Measurements from ENCODE around the gene ST3GAL3.

DNA sequence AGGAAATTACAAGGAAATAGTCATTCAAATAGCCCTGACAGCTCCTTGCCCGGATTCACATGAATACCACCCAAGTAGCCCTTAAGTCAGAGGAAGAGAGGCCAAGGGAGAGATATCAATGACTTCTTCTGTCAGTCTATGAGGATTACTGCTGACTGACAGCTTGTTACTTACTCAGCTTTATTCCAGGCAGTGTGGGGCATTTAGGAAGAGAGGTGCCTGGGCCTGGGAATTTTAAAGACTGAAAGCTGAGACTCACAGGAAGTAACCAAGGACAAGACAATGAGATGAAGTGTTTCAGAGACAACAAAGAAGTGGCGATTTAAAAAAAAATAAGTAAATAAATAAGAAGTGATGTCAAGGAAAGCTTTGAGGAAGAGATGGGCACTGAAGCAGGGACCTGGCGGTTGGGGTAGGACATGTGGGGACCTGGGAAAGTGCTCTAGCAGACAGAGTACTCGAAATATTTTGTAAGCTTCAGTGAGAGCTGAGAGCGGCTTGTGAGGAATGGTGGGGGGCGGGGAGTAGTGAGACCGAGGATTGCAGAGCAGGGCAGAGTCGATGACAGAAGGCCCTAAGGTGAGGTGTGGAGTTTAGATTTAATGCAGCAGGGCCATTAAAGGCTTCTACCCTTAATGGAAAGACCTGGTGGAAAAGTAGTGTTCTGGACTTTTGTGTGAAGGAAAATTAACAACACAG, 58.9 kb downstream of the ST3GAL3 start:
- TF ChIP-seq, protein P1, sequence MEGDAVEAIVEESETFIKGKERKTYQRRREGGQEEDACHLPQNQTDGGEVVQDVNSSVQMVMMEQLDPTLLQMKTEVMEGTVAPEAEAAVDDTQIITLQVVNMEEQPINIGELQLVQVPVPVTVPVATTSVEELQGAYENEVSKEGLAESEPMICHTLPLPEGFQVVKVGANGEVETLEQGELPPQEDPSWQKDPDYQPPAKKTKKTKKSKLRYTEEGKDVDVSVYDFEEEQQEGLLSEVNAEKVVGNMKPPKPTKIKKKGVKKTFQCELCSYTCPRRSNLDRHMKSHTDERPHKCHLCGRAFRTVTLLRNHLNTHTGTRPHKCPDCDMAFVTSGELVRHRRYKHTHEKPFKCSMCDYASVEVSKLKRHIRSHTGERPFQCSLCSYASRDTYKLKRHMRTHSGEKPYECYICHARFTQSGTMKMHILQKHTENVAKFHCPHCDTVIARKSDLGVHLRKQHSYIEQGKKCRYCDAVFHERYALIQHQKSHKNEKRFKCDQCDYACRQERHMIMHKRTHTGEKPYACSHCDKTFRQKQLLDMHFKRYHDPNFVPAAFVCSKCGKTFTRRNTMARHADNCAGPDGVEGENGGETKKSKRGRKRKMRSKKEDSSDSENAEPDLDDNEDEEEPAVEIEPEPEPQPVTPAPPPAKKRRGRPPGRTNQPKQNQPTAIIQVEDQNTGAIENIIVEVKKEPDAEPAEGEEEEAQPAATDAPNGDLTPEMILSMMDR (IDR thresholded peaks at IDR 0.05 in 4 of 5, conservative IDR thresholded peaks at IDR 0.05 in 1 of 5): no peak
- TF ChIP-seq POLR2A (IDR thresholded peaks at IDR 0.05): no peak
